Peyer's patch (tissue), 4 donors: Measurements from ENCODE around the gene MIGA2.

ENCODE experiments used
- POLR2A ChIP-seq, 2 donors: fragments of 450-650 bp; IDR thresholded peaks; one replicate each; pipeline ENCODE4 v1.5.1; 2017; ENCODE audit warnings: antibody characterized with exemption in 2 of 2, mild to moderate bottlenecking in 2 of 2, moderate library complexity in 2 of 2
- TF ChIP-seq, protein P1 (sequence below), 6 experiments: fragments of 450-650 bp in 4 of 6; fragments of 200-600 bp in 2 of 6; sonication (generic) in 1 of 6; IDR thresholded peaks; one replicate each; pipeline ENCODE4 v1.5.1; 2017 to 2019; ENCODE audit warnings: antibody characterized with exemption in 6 of 6, mild to moderate bottlenecking in 3 of 6, moderate library complexity in 1 of 6

DNA sequence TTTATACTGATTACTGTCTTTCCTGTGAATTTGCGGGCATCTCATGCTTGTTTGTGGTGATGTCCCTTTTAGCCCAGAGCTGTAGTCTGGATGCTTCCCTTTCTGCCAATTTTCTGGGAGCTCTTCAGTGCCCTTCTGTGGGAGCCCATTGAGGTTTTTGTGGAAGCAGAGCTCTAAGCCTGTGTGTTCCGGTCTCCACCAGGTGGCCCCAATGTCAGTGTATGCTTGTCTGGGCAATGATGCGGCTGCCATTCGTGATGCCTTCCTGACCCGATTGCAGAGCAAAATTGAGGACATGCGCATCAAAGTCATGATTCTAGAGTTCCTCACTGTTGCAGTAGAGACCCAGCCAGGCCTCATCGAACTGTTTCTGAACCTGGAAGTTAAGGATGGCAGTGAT, 43.4 kb upstream of the MIGA2 start:
- TF ChIP-seq, protein P1, sequence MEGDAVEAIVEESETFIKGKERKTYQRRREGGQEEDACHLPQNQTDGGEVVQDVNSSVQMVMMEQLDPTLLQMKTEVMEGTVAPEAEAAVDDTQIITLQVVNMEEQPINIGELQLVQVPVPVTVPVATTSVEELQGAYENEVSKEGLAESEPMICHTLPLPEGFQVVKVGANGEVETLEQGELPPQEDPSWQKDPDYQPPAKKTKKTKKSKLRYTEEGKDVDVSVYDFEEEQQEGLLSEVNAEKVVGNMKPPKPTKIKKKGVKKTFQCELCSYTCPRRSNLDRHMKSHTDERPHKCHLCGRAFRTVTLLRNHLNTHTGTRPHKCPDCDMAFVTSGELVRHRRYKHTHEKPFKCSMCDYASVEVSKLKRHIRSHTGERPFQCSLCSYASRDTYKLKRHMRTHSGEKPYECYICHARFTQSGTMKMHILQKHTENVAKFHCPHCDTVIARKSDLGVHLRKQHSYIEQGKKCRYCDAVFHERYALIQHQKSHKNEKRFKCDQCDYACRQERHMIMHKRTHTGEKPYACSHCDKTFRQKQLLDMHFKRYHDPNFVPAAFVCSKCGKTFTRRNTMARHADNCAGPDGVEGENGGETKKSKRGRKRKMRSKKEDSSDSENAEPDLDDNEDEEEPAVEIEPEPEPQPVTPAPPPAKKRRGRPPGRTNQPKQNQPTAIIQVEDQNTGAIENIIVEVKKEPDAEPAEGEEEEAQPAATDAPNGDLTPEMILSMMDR (IDR thresholded peaks at IDR 0.05) = peak in 3 of 6 experiments; percentile 7 to 26 (median 12)
- TF ChIP-seq POLR2A (IDR thresholded peaks at IDR 0.05) = no peak
